HG03097 (cell line): ENCODE data around the gene SNF8.

Experiments used
- ATAC-seq: cut with Tn5 transposase; IDR thresholded peaks from one replicate; pipeline ENCODE4 v1.9.1; 2021; ENCODE audit not compliant: unreplicated experiment, low FRiP score

SNF8 gene

GRCh38 chr17:48930435-48930873 lies 14.2 kb downstream of the SNF8 start:
- ATAC-seq, result no peak

GRCh38 chr17:48929812-48930165 lies 14.9 kb downstream of the SNF8 start:
- no peak for ATAC-seq

- ATAC-seq, result no peak
Observed at GRCh38 chr17:48928876-48929811, 15.5 kb downstream of the SNF8 start.

GRCh38 chr17:48927978-48928745 lies 16.5 kb downstream of the SNF8 start:
- no peak for ATAC-seq

GRCh38 chr17:48925991-48926342 lies 18.7 kb downstream of the SNF8 start:
- ATAC-seq, result no peak

- ATAC-seq, result no peak
Observed at GRCh38 chr17:48925251-48925990, 19.2 kb downstream of the SNF8 start.

- ATAC-seq, result peak; percentile 64
Observed at GRCh38 chr17:48915459-48916282, 29.0 kb downstream of the SNF8 start.

- no peak for ATAC-seq
Observed at GRCh38 chr17:48912476-48912875, 32.2 kb downstream of the SNF8 start.

GRCh38 chr17:48910370-48910769 lies 34.3 kb downstream of the SNF8 start:
- no peak for ATAC-seq

GRCh38 chr17:48909783-48910182 lies 34.9 kb downstream of the SNF8 start:
- ATAC-seq, result no peak

- peak; percentile 29 for ATAC-seq
Observed at GRCh38 chr17:48908853-48909394, 35.7 kb downstream of the SNF8 start.

GRCh38 chr17:48908047-48908843 lies 36.4 kb downstream of the SNF8 start, which contains the start of gene UBE2Z:
Gene UBE2Z (plus strand): TSS chr17:48908407. CDS start chr17:48908504, 97 bp downstream.
- ATAC-seq, result peak; percentile 72

GRCh38 chr17:48907713-48908046 lies 37.0 kb downstream of the SNF8 start:
- no peak for ATAC-seq

- no peak for ATAC-seq
Observed at GRCh38 chr17:48905987-48906515, 38.6 kb downstream of the SNF8 start.

- no peak for ATAC-seq
Observed at GRCh38 chr17:48904428-48904827, 40.2 kb downstream of the SNF8 start.

- no peak for ATAC-seq
Observed at GRCh38 chr17:48903401-48903800, 41.2 kb downstream of the SNF8 start.

- no peak for ATAC-seq
Observed at GRCh38 chr17:48901241-48901640, 43.4 kb downstream of the SNF8 start.

- no peak for ATAC-seq
Observed at GRCh38 chr17:48894886-48895285, 49.8 kb downstream of the SNF8 start.
